K562 (cell line): Measurements from ENCODE around the gene FBLN2. TPM values are rescaled to one million over a fixed set of nuclear protein-coding genes. Genes with fewer than 3 reads are reported as not detected.

Experiments
- ATAC-seq: fragments of 200-7000 bp; cut with Tn5 transposase; 3 replicates; pipeline ENCODE4 v1.9.1; 2020; ENCODE audit warnings: moderate library complexity
- BruUV-seq: library from RNA; stranded (reverse); fragments of 400-500 nt; replicated peaks from 2 replicates; lab custom pipeline; 2021; lab: Mats Ljungman, UMichigan
- CTCF ChIA-PET: fragments of 300-600 bp; formaldehyde crosslinking; extraction: SDS; loops from one replicate; lab custom pipeline; 2021; ENCODE audit warnings: low intra/inter-chr PET ratio; lab: Yijun Ruan, JAX
- POLR2A ChIA-PET: fragments of 300-600, 350-650 bp; sonication (Branson Sonifier 250); formaldehyde crosslinking; extraction: SDS; loops from one replicate; lab custom pipeline; 2021; ENCODE audit warnings: antibody characterized with exemption, inconsistent platforms; lab: Yijun Ruan, JAX
- DNase-seq, 4 experiments: peaks; one replicate each; pipeline versions ENCODE4 v3.0.0 to v3.0.0-alpha.2; 2011 to 2018; ENCODE audit warnings: low spot score in 3 of 4, mixed read lengths in 3 of 4; ENCODE audit errors: extremely low read depth in 1 of 4
- FAIRE-seq: peaks from 2 replicates; lab custom pipeline; 2011; peaks lifted over from hg19 to GRCh38; lab: Jason Lieb, UNC
- H2AFZ ChIP-seq: 2 replicates; pipeline ENCODE4 v1.6.0; 2011; ENCODE audit warnings: low read depth, low read length, control low read depth, inconsistent platforms
- H3K27ac ChIP-seq: fragments of 200-600 bp; 3 replicates; pipeline ENCODE4 v1.8.0; 2011; ENCODE audit warnings: low read depth, mild to moderate bottlenecking, control low read depth, inconsistent platforms, low read length, moderate library complexity, mixed read lengths; ENCODE audit errors: extremely low read depth
- H3K27me3 ChIP-seq, 2 experiments: fragments of 300-600 bp in 1 of 2; 2 replicates in 1 of 2; 3 replicates in 1 of 2; pipeline versions ENCODE4 v1.6.0 to v1.8.0; 2011; ENCODE audit warnings: inconsistent platforms in 2 of 2, low read length in 2 of 2, mild to moderate bottlenecking in 1 of 2, mixed read lengths in 1 of 2, moderate library complexity in 1 of 2; ENCODE audit not compliant: control insufficient read depth in 2 of 2, insufficient read depth in 2 of 2
- H3K36me3 ChIP-seq: fragments of 300-600 bp; 3 replicates; pipeline ENCODE4 v1.8.0; 2011; ENCODE audit warnings: mild to moderate bottlenecking, low read length, inconsistent platforms; ENCODE audit not compliant: control insufficient read depth, insufficient read depth
- H3K4me1 ChIP-seq, 2 experiments: fragments of 200-600 bp in 1 of 2; replicated peaks in 1 of 2; 2 replicates in 1 of 2; 3 replicates in 1 of 2; pipeline versions ENCODE4 v1.5.1 to v1.8.0; 2011; ENCODE audit warnings: inconsistent platforms in 2 of 2, low read length in 2 of 2, mild to moderate bottlenecking in 1 of 2, mixed read lengths in 1 of 2, moderate library complexity in 1 of 2; ENCODE audit not compliant: control insufficient read depth in 2 of 2, insufficient read depth in 2 of 2
- H3K4me2 ChIP-seq: 2 replicates; pipeline ENCODE4 v1.6.1; 2011; ENCODE audit warnings: low read length, control low read depth, inconsistent platforms, mixed read lengths; ENCODE audit not compliant: insufficient read depth
- H3K4me3 ChIP-seq: fragments of 200-600 bp; sonication (generic), shearing (Covaris generic); 2 replicates; pipeline ENCODE4 v1.5.1; 2016; ENCODE audit warnings: control low read depth, inconsistent platforms
- H3K79me2 ChIP-seq: fragments of 200-600 bp; 3 replicates; pipeline ENCODE4 v1.8.0; 2011; ENCODE audit warnings: low read length, inconsistent platforms; ENCODE audit not compliant: control insufficient read depth, insufficient read depth
- H3K9ac ChIP-seq, 2 experiments: 2 replicates each; pipeline versions ENCODE4 v1.6.0 to v1.6.1; 2011; ENCODE audit warnings: low read depth in 2 of 2, low read length in 2 of 2, control low read depth in 1 of 2, inconsistent platforms in 1 of 2, mild to moderate bottlenecking in 1 of 2, mixed read lengths in 1 of 2; ENCODE audit not compliant: insufficient read depth in 1 of 2
- H3K9me1 ChIP-seq: one replicate; pipeline ENCODE4 v1.6.0; 2011; ENCODE audit warnings: inconsistent platforms, mild to moderate bottlenecking, low read length, moderate library complexity; ENCODE audit not compliant: control insufficient read depth, insufficient read depth
- H3K9me3 ChIP-seq: replicated peaks from 2 replicates; pipeline ENCODE4 v1.5.1; 2011; ENCODE audit warnings: low read depth, low read length, inconsistent platforms; ENCODE audit not compliant: control insufficient read depth, insufficient read depth
- H4K20me1 ChIP-seq: replicated peaks from 2 replicates; pipeline ENCODE4 v1.6.1; 2011; ENCODE audit warnings: low read length, inconsistent platforms, mixed read lengths; ENCODE audit not compliant: control insufficient read depth, insufficient read depth
- EGR1 ChIP-seq: fragments of 450-650 bp; conservative IDR thresholded peaks from 2 replicates; pipeline ENCODE4 v1.6.1; 2017; ENCODE audit warnings: mild to moderate bottlenecking
- NR4A1 ChIP-seq, 2 experiments: fragments of 250-450 bp in 1 of 2; fragments of 450-650 bp in 1 of 2; sonication (Bioruptor Pico) in 1 of 2; IDR thresholded peaks; 2 replicates each; pipeline versions ENCODE4 v1.4.0 to v1.6.1; 2016 to 2020; ENCODE audit warnings: mild to moderate bottlenecking in 2 of 2, missing compliant biosample characterization in 1 of 2, missing genetic modification characterization in 1 of 2, moderate library complexity in 1 of 2
- PML ChIP-seq: IDR thresholded peaks from 2 replicates; pipeline ENCODE4 v1.6.1; 2012; ENCODE audit warnings: low read length, inconsistent platforms
- VEZF1 ChIP-seq: fragments of 200-800 bp; sonication (Bioruptor generic); IDR thresholded peaks from 2 replicates; pipeline ENCODE4 v1.6.1; 2017; ENCODE audit warnings: missing genetic modification characterization, missing compliant biosample characterization
- WGBS: fragments of 100-300 bp; shearing (Covaris generic); methylation state at CpG from one replicate; pipeline ENCODE4 v1.1.6; 2016; ENCODE audit warnings: low coverage, mixed read lengths; ENCODE audit not compliant: insufficient coverage; ENCODE audit errors: missing lambda C conversion rate; 5-methylcytosine and 5-hydroxymethylcytosine counted together
- in situ Hi-C: fragments of 300-500 bp; cut with MboI; formaldehyde crosslinking; loops from 4 replicates; pipeline ENCODE4 v1.15.0; 2018; ENCODE audit warnings: inconsistent platforms, mixed read lengths
- intact Hi-C: fragments of 100-400 bp; cut with micrococcal nuclease; formaldehyde crosslinking; loops from 2 replicates; pipeline ENCODE4 v1.14.2; 2022
- polyA plus RNA-seq, 8 experiments: library from polyadenylated mRNA; depleted of rRNA in 4 of 8; stranded (reverse) in 5 of 8; unstranded in 3 of 8; fragments of >200 nt; fragmentation: Nextera tagmentation in 2 of 8; fragmentation: Illumina TruSeq in 1 of 8; extraction: Ambion mirVana in 2 of 8; extraction: Trizol in 1 of 8; gene quantifications; 2 replicates each; pipeline versions ENCODE4 v1.2.1 to v1.2.3, GENCODE V29; 2011 to 2014; ENCODE audit warnings: inconsistent platforms in 1 of 8, missing spikeins in 1 of 8
- total RNA-seq, 7 experiments: library from RNA; depleted of rRNA in 6 of 7; stranded (reverse); fragments of >200 nt in 6 of 7; fragmentation: Illumina TruSeq in 2 of 7; extraction: Trizol in 2 of 7; gene quantifications; 2 replicates each; pipeline versions ENCODE4 v1.2.1 to v1.2.3, GENCODE V29; 2011 to 2021; ENCODE audit warnings: low replicate concordance in 1 of 7
- TF ChIP-seq, protein P1 (sequence below): sonication (generic); formaldehyde crosslinking; IDR thresholded peaks from 2 replicates; pipeline ENCODE4 v1.8.0; 2022; ENCODE audit warnings: mild to moderate bottlenecking, low read depth, missing genetic modification reagents

FBLN2 gene
- total and polyA plus RNA-seq, 9 of the 15 experiments (the other 6 are each of a cell fraction or from before 2014, with no cell fraction given), result 0.03 to 0.10 (median 0.04) TPM; not detected in 6

GRCh38 chr3:13563321-13563720 is 14.4 kb downstream of the FBLN2 start:
- ChIA-PET POLR2A (interaction anchor here (1.5 kb wide), 1 partner anchor 15 kb away, joined by 8 read pairs; no protein-coding TSS in a partner anchor), CTCF (no interaction called here)
- H3K27me3 ChIP-seq, result peaks cover 10 to 65% of the 10 kb centered on the region in 2 experiments; a peak in 3 of 5 replicates
- H3K79me2 ChIP-seq, result no peaks in the 10 kb centered on the region
- H3K4me1 ChIP-seq, result peaks cover 0 to 13% of the 10 kb centered on the region in 2 experiments; a peak in 1 of 5 replicates
- 0 out of 4 replicates have a peak overlapping the region, but pooled peaks of 1 of the 2 experiments have one; percentile 15 for H3K9ac ChIP-seq
- FAIRE-seq (no peak), ATAC-seq (no peak), DNase-seq (no peak)
- intact Hi-C loops (no loop called here), in situ Hi-C loops (no loop called here)
- no peak overlapping the region for H3K27ac ChIP-seq
- TF ChIP-seq VEZF1 (CRISPR knock-in tag) (no peak), PML (no peak), EGR1 (no peak), NR4A1 (CRISPR knock-in tag; IDR thresholded peaks at IDR 0.05) (no peak), NR4A1 (tag; IDR thresholded peaks at IDR 0.05) (no peak)
- TF ChIP-seq, protein P1, sequence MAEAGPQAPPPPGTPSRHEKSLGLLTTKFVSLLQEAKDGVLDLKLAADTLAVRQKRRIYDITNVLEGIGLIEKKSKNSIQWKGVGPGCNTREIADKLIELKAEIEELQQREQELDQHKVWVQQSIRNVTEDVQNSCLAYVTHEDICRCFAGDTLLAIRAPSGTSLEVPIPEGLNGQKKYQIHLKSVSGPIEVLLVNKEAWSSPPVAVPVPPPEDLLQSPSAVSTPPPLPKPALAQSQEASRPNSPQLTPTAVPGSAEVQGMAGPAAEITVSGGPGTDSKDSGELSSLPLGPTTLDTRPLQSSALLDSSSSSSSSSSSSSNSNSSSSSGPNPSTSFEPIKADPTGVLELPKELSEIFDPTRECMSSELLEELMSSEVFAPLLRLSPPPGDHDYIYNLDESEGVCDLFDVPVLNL (CRISPR knock-in tag), result no peak
- no peaks in the 10 kb centered on the region for H3K9me1 ChIP-seq
- H3K4me2 ChIP-seq, result no peak overlapping the region
- 14% methylated on average over 10 of the region's 10 CpGs for WGBS
- H2AFZ ChIP-seq, result no peak overlapping the region
- H4K20me1 ChIP-seq, result peaks cover 3% of the 10 kb centered on the region; the same call in 1 of the 2 replicates
- BruUV-seq, result no TSS peak
- H3K4me3 ChIP-seq, result no peak overlapping the region
- H3K9me3 ChIP-seq, result no peaks in the 10 kb centered on the region
- H3K36me3 ChIP-seq, result no peaks in the 10 kb centered on the region
